SU-DHL-6 (cell line): ENCODE results near the gene ORAI2.
"Not testable (repeated sequence)": the region's sequence is repeated elsewhere in the genome, so short reads cannot be mapped to it uniquely, and the experiment has no call there.

ENCODE experiments used
- CTCF ChIP-seq: fragments of 200-600 bp; sonication (generic); IDR thresholded peaks from one replicate; pipeline ENCODE4 v1.5.1; 2017; ENCODE audit warnings: antibody characterized with exemption, mild to moderate bottlenecking, low read length, moderate library complexity; ENCODE audit not compliant: insufficient read depth, poor library complexity, severe bottlenecking
- EZH2phosphoT487 ChIP-seq: fragments of 200-600 bp; sonication (generic), shearing (Covaris generic); conservative IDR thresholded peaks from 2 replicates; pipeline ENCODE4 v1.6.1; 2018; ENCODE audit warnings: mild to moderate bottlenecking, antibody characterized with exemption, low read length, moderate library complexity, mixed read lengths

DNA sequence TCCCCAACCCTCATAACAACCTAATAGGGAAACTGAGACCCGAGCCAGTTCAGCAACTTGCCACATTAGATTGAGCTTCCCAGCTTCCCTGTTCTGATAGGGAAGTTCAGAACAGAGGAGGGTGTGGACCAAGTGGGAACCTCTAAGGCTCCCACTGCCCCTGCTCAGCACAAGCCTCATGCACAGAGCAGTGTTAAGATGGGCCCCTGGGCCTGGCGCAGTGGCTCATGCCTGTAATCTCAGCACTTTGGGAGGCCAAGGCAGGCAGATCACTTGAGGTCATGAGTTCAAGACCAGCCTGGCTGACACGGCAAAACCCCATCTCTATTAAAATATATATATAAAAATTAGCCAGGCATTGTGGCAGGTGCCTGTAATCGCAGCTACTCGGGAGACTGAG is 63.9 kb downstream of the ORAI2 start:
- not testable (repeated sequence) for TF ChIP-seq CTCF, EZH2phosphoT487
